Neuronal stem cell (in vitro differentiated cells): ENCODE measurements around the gene ATP8A1.

Experiments
- DNase-seq: peaks from one replicate; pipeline ENCODE4 v3.0.0-alpha.2; 2013; ENCODE audit warnings: low spot score
- H2AFZ ChIP-seq: one replicate; pipeline ENCODE4 v1.6.1; 2013; ENCODE audit warnings: mild to moderate bottlenecking, low read length, inconsistent platforms
- H2AK5ac ChIP-seq: 2 replicates; pipeline ENCODE4 v1.6.1; 2013; ENCODE audit warnings: low read depth, mild to moderate bottlenecking, inconsistent platforms, low read length, moderate library complexity, mixed read lengths
- H2BK120ac ChIP-seq: 2 replicates; pipeline ENCODE4 v1.6.1; 2013; ENCODE audit warnings: low read depth, mild to moderate bottlenecking, inconsistent platforms, low read length, moderate library complexity, mixed read lengths
- H2BK12ac ChIP-seq: one replicate; pipeline ENCODE4 v1.6.1; 2013; ENCODE audit warnings: low read length, inconsistent platforms
- H2BK15ac ChIP-seq: 2 replicates; pipeline ENCODE4 v1.6.1; 2013; ENCODE audit warnings: mild to moderate bottlenecking, low read length, inconsistent platforms, mixed read lengths
- H2BK5ac ChIP-seq: one replicate; pipeline ENCODE4 v1.6.1; 2013; ENCODE audit warnings: inconsistent platforms, mild to moderate bottlenecking, low read length, moderate library complexity
- H3K14ac ChIP-seq: one replicate; pipeline ENCODE4 v1.6.1; 2013; ENCODE audit warnings: low read length, inconsistent platforms
- H3K18ac ChIP-seq: 2 replicates; pipeline ENCODE4 v1.6.1; 2013; ENCODE audit warnings: low read length, inconsistent platforms
- H3K23ac ChIP-seq: 2 replicates; pipeline ENCODE4 v1.6.1; 2013; ENCODE audit warnings: low read depth, mild to moderate bottlenecking, mixed read lengths, low read length, inconsistent platforms; ENCODE audit not compliant: poor library complexity
- H3K27ac ChIP-seq: replicated peaks from 3 replicates; pipeline ENCODE4 v1.5.1; 2013; ENCODE audit warnings: low read length, inconsistent platforms
- H3K27me3 ChIP-seq, 3 experiments: 2 replicates each; pipeline ENCODE4 v1.6.1; 2013; ENCODE audit warnings: low read length in 3 of 3, mild to moderate bottlenecking in 2 of 3, inconsistent platforms in 1 of 3, low read depth in 1 of 3, mixed read lengths in 1 of 3, moderate library complexity in 1 of 3; ENCODE audit not compliant: control insufficient read depth in 3 of 3, insufficient read depth in 3 of 3
- H3K36me3 ChIP-seq, 2 donors: replicated peaks in 1 of 2; 2 replicates each; pipeline ENCODE4 v1.6.1; 2013; ENCODE audit warnings: low read length in 2 of 2; ENCODE audit not compliant: control insufficient read depth in 2 of 2, insufficient read depth in 2 of 2
- H3K4ac ChIP-seq: 2 replicates; pipeline ENCODE4 v1.6.1; 2013; ENCODE audit warnings: inconsistent platforms, mild to moderate bottlenecking, low read length, moderate library complexity
- H3K4me1 ChIP-seq, 2 donors: 1 replicate in 1 of 2; 2 replicates in 1 of 2; pipeline ENCODE4 v1.6.1; 2013; ENCODE audit warnings: low read length in 2 of 2, low read depth in 1 of 2; ENCODE audit not compliant: control insufficient read depth in 2 of 2, insufficient read depth in 1 of 2
- H3K4me2 ChIP-seq: one replicate; pipeline ENCODE4 v1.6.1; 2013; ENCODE audit warnings: mild to moderate bottlenecking, low read length, inconsistent platforms; ENCODE audit not compliant: insufficient read depth, poor library complexity, severe bottlenecking
- H3K4me3 ChIP-seq, 2 donors: 2 replicates each; pipeline ENCODE4 v1.5.1; 2013; ENCODE audit warnings: low read length in 2 of 2, mild to moderate bottlenecking in 2 of 2, inconsistent platforms in 1 of 2, moderate library complexity in 1 of 2
- H3K79me1 ChIP-seq: one replicate; pipeline ENCODE4 v1.6.1; 2013; ENCODE audit warnings: low read depth, mild to moderate bottlenecking, inconsistent platforms, low read length, moderate library complexity
- H3K9ac ChIP-seq: one replicate; pipeline ENCODE4 v1.6.1; 2013; ENCODE audit warnings: mild to moderate bottlenecking, low read depth, low read length, inconsistent platforms; ENCODE audit not compliant: poor library complexity
- H3K9me3 ChIP-seq, 2 donors: replicated peaks in 1 of 2; 2 replicates each; pipeline versions ENCODE3 to v1.6.1; 2013; ENCODE audit warnings: low read length in 2 of 2, mild to moderate bottlenecking in 2 of 2, inconsistent platforms in 1 of 2, low read depth in 1 of 2, mixed read lengths in 1 of 2, moderate library complexity in 1 of 2; ENCODE audit not compliant: control insufficient read depth in 2 of 2, insufficient read depth in 1 of 2
- H4K8ac ChIP-seq: one replicate; pipeline ENCODE4 v1.6.1; 2013; ENCODE audit warnings: low read depth, mild to moderate bottlenecking, inconsistent platforms, low read length, moderate library complexity
- H4K91ac ChIP-seq: one replicate; pipeline ENCODE4 v1.6.1; 2013; ENCODE audit warnings: low read length, low read depth, mild to moderate bottlenecking, inconsistent platforms; ENCODE audit not compliant: poor library complexity
- WGBS, 2 donors: extraction: QIAGEN DNeasy Blood & Tissue Kit; methylation state at CpG; one replicate each; pipeline ENCODE4 v1.1.7; 2013; ENCODE audit warnings: missing lambda C conversion rate in 2 of 2, mixed read lengths in 1 of 2; ENCODE audit not compliant: insufficient read length in 2 of 2, insufficient replicate concordance in 1 of 2; ENCODE audit errors: extremely low coverage in 2 of 2; 5-methylcytosine and 5-hydroxymethylcytosine counted together

The ATP8A1 gene

GRCh38 chr4:42510225-42510624 is 146.7 kb downstream of the ATP8A1 start:
- H3K9me3 ChIP-seq, result no peaks in the 10 kb centered on the region
- no peak overlapping the region for H3K4me2 ChIP-seq
- H2BK5ac ChIP-seq, result no peak overlapping the region
- no peak overlapping the region for H3K9ac ChIP-seq
- no peak overlapping the region for H2AFZ ChIP-seq
- no peaks in the 10 kb centered on the region for H3K27me3 ChIP-seq
- no peak for DNase-seq
- H3K23ac ChIP-seq, result no peak overlapping the region
- H3K4ac ChIP-seq, result no peak overlapping the region
- H3K79me1 ChIP-seq, result no peaks in the 10 kb centered on the region
- H3K14ac ChIP-seq, result no peak overlapping the region
- H2BK120ac ChIP-seq, result no peak overlapping the region
- no peak overlapping the region for H3K4me3 ChIP-seq
- H4K91ac ChIP-seq, result no peak overlapping the region
- H2BK15ac ChIP-seq, result no peak overlapping the region
- no peaks in the 10 kb centered on the region for H3K4me1 ChIP-seq
- no peak overlapping the region for H3K27ac ChIP-seq
- H2BK12ac ChIP-seq, result no peak overlapping the region
- H2AK5ac ChIP-seq, result no peak overlapping the region
- H3K18ac ChIP-seq, result no peak overlapping the region
- no peaks in the 10 kb centered on the region for H3K36me3 ChIP-seq
- no peak overlapping the region for H4K8ac ChIP-seq

- Histone ChIP-seq H3K9me3 (no peaks in the 10 kb centered on the region), H3K9ac (no peak overlapping the region), H3K4me3 (no peak overlapping the region), H3K18ac (no peak overlapping the region), H3K27me3 (peaks cover 0 to 3% (median 0%) of the 10 kb centered on the region in 3 experiments), H3K4ac (no peak overlapping the region), H4K91ac (no peak overlapping the region), H3K14ac (no peak overlapping the region), H3K36me3 (no peaks in the 10 kb centered on the region), H2BK15ac (no peak overlapping the region), H3K27ac (no peak overlapping the region), H3K79me1 (no peaks in the 10 kb centered on the region), H3K23ac (no peak overlapping the region), H3K4me2 (no peak overlapping the region), H2AK5ac (no peak overlapping the region), H2BK12ac (no peak overlapping the region), H2AFZ (no peak overlapping the region), H3K4me1 (peaks cover 0 to 6% of the 10 kb centered on the region in 2 donors), H2BK5ac (no peak overlapping the region), H2BK120ac (no peak overlapping the region), H4K8ac (no peak overlapping the region)
- DNase-seq, result peak; percentile 37
- no CpG with 5 or more reads among the region's 6 CpGs for WGBS, 2 donors
Observed at GRCh38 chr4:42501624-42502401, 155.1 kb downstream of the ATP8A1 start.

GRCh38 chr4:42498040-42498439 is 158.9 kb downstream of the ATP8A1 start:
- no peak for DNase-seq
- Histone ChIP-seq H2BK12ac (no peak overlapping the region), H2BK15ac (no peak overlapping the region), H3K27me3 (peaks cover 0 to 3% (median 0%) of the 10 kb centered on the region in 3 experiments), H3K9me3 (no peaks in the 10 kb centered on the region), H3K27ac (no peak overlapping the region), H2AK5ac (no peak overlapping the region), H4K8ac (no peak overlapping the region), H3K36me3 (no peaks in the 10 kb centered on the region), H3K9ac (no peak overlapping the region), H4K91ac (no peak overlapping the region), H3K23ac (no peak overlapping the region), H3K14ac (no peak overlapping the region), H3K79me1 (no peaks in the 10 kb centered on the region), H3K4me2 (no peak overlapping the region), H3K4ac (no peak overlapping the region), H2BK5ac (no peak overlapping the region), H3K4me3 (no peak overlapping the region), H2BK120ac (no peak overlapping the region), H3K4me1 (peaks cover 0 to 6% of the 10 kb centered on the region in 2 donors), H2AFZ (no peak overlapping the region), H3K18ac (no peak overlapping the region)
- no CpG with 5 or more reads among the region's 2 CpGs for WGBS, 2 donors

GRCh38 chr4:42497142-42497910 is 159.6 kb downstream of the ATP8A1 start:
- no CpG with 5 or more reads among the region's 8 CpGs for WGBS, 2 donors
- H2BK120ac ChIP-seq, result no peak overlapping the region
- no peak overlapping the region for H2AFZ ChIP-seq
- H4K8ac ChIP-seq, result no peak overlapping the region
- no peak overlapping the region for H3K18ac ChIP-seq
- no peak overlapping the region for H3K4me2 ChIP-seq
- no peak overlapping the region for H2BK12ac ChIP-seq
- H2BK15ac ChIP-seq, result no peak overlapping the region
- H3K23ac ChIP-seq, result no peak overlapping the region
- no peak overlapping the region for H3K27ac ChIP-seq
- no peaks in the 10 kb centered on the region for H3K36me3 ChIP-seq
- H4K91ac ChIP-seq, result no peak overlapping the region
- no peak overlapping the region for H2AK5ac ChIP-seq
- no peak overlapping the region for H3K9ac ChIP-seq
- no peak overlapping the region for H3K4me3 ChIP-seq
- H3K4ac ChIP-seq, result no peak overlapping the region
- H2BK5ac ChIP-seq, result no peak overlapping the region
- peaks cover 0 to under 1% (median 0%) of the 10 kb centered on the region in 3 experiments for H3K27me3 ChIP-seq
- no peaks in the 10 kb centered on the region for H3K79me1 ChIP-seq
- no peak overlapping the region for H3K14ac ChIP-seq
- no peak for DNase-seq
- no peaks in the 10 kb centered on the region for H3K9me3 ChIP-seq
- H3K4me1 ChIP-seq, result peaks cover 0 to 5% of the 10 kb centered on the region in 2 donors
